GM18867 (cell line): ENCODE results near the gene VWA5B2.

Experiments
- ATAC-seq: cut with Tn5 transposase; IDR thresholded peaks from one replicate; pipeline ENCODE4 v1.9.1; 2021; ENCODE audit warnings: mild to moderate bottlenecking, moderate library complexity; ENCODE audit not compliant: unreplicated experiment

VWA5B2 gene

GRCh38 chr3:184272269-184272668 lies 42.9 kb downstream of the VWA5B2 start:
- no peak for ATAC-seq

DNA sequence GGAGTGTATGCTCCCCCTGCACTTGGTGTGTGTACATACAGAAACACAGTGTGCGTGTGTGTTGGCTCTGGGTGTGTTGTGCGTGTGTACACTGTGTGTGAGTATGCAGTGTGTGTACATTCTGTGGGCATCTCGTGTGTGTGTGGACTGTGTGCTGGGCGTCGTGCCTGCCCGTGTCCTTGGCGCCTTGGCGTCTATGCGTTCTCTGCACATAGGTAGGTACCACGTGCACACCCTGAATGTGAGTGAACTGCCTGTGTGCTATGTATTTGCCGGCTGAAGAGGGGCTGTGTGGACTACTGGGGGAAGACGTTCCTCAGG lies 46.0 kb downstream of the VWA5B2 start:
- no peak for ATAC-seq

DNA sequence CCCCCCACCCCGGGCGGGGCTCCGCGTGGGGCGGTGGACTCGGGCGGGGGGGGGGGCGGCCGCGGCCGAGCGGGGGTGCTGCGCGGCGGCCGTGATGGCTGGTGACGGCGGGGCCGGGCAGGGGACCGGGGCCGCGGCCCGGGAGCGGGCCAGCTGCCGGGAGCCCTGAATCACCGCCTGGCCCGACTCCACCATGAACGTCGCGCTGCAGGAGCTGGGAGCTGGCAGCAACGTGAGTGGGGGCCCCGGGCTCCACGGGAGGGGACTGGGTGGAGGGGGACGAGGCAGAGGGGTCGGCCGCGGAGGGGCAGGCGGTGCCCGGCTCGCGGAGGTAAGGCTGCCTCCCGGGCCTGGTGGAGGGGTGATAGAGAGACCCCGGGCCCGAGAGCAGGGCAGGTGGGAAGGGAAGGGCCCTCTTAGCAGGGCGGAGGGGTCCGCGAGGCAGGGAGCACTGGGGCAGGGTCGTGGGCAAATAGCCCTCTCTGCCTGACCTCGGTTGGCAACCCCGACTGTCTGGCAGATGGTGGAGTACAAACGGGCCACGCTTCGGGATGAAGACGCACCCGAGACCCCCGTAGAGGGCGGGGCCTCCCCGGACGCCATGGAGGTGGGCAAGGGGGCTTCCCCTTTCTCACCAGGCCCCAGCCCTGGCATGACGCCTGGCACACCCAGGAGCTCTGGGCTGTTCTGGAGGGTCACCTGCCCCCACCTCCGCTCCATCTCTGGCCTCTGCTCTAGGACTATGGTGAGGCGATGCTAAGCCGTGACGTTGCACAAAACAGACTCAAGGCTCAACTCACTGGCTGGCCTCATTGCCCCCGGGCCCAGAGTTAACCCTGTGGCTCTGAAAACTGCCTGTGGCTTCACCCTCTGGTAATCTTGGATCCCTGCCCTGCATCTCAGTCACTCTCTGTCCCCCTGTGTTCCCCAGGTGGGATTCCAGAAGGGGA lies 46.9 kb downstream of the VWA5B2 start, which contains the start of gene ECE2:
Gene ECE2 (plus strand): TSS at position 62 of the 950 bp plus-strand sequence. CDS start 132 bp downstream, at position 194.
- ATAC-seq: no peak

DNA sequence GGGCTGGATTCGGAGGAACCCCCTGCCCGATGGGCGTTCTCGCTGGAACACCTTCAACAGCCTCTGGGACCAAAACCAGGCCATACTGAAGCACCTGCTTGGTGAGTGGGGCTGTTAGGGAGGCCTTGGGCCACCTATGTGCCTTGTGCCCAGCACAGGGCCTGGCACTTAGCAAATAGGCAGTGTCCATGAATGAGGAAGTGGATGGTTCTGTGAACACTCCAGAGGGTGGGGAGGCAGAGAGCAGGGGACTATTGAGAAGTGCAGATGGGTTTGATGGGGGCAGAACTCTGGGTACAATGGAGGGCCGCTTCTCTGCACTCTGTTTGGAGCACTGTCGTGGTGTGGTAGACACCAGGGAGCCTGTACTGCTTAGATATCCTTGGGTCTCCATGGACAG lies 48.0 kb downstream of the VWA5B2 start:
- no peak for ATAC-seq

DNA sequence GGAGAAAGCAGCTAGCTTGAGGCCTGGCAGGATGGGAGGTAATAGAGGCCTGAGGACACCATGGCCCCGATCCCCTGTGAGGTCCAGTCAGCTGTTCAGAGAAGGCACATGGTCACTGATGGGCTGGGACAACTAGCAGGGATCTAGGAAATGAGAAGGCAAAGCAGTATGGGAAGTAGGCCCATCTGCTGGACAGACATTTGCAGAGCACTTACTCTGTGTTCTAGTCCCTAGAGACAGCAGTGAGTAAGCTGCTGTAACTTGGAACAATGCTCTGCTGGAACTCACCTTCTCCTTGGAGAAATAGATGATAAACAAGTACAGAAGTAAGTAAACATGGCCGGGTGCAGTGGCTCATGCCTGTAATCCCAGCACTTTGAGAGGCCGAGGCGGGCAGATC lies 53.6 kb downstream of the VWA5B2 start:
- ATAC-seq: no peak

DNA sequence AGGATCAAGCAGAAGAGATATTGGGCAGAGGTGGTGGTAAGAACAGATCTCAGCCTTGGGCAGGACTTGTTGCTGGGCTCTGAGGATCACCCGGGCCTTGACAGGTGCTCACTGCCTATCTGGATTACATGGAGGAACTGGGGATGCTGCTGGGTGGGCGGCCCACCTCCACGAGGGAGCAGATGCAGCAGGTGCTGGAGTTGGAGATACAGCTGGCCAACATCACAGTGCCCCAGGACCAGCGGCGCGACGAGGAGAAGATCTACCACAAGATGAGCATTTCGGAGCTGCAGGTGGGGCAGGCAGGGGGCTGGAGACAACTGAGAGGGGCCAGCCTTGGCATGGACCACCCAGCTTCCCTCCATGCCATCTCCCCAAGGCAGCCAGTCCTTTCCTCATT lies 54.3 kb downstream of the VWA5B2 start:
- no peak for ATAC-seq

DNA sequence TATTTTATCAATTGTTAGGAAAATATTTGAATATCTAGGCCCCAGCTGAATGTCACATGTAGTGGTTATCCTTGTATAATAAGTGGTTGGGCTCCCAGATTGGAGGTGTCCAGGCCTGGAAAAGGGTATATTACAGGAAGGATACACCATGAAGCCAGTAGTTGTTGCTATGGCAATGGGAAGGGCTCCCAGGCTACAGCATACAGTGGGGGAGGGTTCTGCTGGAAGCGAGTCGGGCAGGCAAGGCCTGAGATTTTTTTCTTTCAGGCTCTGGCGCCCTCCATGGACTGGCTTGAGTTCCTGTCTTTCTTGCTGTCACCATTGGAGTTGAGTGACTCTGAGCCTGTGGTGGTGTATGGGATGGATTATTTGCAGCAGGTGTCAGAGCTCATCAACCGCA lies 55.3 kb downstream of the VWA5B2 start:
- ATAC-seq: no peak

DNA sequence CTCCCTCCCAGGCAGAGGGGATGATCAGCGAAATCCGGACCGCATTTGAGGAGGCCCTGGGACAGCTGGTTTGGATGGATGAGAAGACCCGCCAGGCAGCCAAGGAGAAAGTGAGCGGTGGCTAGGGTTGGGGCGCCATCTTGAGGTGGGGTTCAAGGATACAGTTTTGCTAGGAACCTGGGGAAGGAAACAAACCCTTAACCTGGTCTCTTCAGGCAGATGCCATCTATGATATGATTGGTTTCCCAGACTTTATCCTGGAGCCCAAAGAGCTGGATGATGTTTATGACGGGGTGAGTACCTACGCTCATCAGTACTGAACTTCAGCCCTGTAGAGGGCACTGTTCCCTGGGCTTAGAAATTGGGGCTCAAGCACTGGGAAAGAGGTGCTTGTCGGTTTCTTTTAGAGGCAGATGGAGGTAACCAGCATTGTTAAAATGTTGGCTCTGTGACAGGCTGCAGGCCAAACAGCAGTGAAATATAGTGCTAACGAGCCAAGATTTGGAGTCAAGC lies 60.1 kb downstream of the VWA5B2 start:
- ATAC-seq: peak; percentile 52

DNA sequence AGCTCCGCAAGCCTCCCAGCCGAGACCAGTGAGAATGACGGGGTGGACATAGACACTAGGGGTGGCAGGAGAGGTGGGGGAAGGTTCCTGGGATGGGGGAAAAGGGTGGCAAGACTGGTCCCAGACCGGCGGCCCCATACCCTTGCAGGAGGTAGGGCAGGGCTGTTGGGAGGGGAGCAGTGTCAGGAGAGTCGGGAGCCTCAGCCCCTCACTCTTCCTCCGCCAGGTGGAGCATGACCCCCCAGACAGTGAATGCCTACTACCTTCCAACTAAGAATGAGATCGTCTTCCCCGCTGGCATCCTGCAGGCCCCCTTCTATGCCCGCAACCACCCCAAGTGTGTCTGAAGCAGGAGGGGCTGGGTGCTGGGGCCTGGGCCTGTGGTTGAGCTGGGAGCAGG lies 60.9 kb downstream of the VWA5B2 start:
- no peak for ATAC-seq

DNA sequence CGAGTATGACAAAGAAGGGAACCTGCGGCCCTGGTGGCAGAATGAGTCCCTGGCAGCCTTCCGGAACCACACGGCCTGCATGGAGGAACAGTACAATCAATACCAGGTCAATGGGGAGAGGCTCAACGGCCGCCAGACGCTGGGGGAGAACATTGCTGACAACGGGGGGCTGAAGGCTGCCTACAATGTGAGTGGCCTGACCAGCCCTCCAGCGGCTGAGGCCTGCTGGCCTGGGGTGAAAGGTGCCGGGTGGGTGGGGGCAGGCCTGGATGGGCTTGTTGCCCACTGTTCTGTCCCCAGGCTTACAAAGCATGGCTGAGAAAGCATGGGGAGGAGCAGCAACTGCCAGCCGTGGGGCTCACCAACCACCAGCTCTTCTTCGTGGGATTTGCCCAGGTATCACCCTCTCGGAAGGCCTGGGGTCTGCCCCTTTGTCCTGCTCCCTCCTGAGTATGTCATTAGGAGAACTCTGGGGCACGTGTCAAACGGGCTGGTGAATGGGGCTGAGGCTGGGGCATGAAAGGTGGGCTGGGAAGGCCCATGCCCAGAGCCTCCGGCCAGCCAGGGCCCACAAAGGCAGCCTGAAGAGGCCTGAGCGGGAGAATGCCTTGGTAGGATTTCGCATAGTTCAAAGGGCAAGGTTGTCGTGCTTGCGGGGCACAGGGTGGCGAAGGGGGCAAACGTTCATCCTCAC lies 61.8 kb downstream of the VWA5B2 start:
- ATAC-seq: no peak
